ENCODE data around the gene FAM107B.

DNA sequence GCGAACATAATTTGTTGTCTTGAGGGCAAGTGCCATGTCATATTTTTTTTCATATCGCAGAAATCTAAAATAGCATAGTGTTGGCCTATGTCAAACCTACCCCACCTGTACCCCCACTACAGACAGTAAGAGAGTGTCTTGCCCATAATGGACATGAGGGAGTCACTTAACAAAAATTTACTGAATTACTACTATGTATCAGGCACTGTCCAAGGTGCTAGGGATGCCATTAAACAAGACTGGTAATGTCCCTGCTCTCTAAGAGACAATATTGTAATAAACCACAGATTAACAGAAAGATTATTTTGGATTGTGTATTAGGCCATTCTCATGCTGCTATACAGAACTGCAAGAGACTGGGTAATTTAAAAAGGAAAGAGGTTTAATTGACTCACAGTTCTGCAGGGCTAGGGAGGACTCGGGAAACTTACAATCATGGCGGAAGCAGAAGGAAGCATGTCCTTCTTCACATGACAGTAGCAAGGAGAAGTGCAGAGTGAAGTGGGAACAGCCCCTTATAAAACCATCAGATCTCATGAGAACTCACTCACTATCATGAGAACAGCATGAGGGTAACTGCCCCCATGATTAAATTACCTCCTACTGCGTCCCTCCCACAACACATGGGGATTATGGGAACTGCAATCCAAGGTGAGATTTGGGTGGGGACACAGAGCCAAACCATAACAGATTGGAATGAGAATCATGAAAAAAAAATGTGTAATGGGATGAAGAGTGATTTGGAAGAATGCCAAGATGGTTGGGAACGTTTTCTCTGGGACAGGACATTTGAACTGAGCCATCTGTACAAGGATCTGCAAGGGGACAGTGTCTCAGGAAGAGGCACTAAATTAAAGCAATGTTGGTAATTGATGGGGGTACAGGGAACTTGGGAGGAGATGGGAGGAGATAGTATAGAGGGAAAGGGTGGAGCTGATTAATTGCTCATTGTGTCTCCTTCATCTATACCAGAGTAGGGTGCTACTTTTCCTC, 108.5 kb downstream of the FAM107B start:
- TF ChIP-seq, protein P1, sequence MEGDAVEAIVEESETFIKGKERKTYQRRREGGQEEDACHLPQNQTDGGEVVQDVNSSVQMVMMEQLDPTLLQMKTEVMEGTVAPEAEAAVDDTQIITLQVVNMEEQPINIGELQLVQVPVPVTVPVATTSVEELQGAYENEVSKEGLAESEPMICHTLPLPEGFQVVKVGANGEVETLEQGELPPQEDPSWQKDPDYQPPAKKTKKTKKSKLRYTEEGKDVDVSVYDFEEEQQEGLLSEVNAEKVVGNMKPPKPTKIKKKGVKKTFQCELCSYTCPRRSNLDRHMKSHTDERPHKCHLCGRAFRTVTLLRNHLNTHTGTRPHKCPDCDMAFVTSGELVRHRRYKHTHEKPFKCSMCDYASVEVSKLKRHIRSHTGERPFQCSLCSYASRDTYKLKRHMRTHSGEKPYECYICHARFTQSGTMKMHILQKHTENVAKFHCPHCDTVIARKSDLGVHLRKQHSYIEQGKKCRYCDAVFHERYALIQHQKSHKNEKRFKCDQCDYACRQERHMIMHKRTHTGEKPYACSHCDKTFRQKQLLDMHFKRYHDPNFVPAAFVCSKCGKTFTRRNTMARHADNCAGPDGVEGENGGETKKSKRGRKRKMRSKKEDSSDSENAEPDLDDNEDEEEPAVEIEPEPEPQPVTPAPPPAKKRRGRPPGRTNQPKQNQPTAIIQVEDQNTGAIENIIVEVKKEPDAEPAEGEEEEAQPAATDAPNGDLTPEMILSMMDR (IDR thresholded peaks at IDR 0.05; ENCODE audit: low read depth, low read length, missing input control) = no peak
- TF ChIP-seq TAF1 (conservative IDR thresholded peaks at IDR 0.05) (no peak), YY1 (IDR thresholded peaks at IDR 0.05) (no peak), HNF4G (IDR thresholded peaks at IDR 0.05) (no peak), SP1 (IDR thresholded peaks at IDR 0.05) (no peak), JUND (IDR thresholded peaks at IDR 0.05) (no peak)
